ENCODE data around the gene NTHL1.

DNA sequence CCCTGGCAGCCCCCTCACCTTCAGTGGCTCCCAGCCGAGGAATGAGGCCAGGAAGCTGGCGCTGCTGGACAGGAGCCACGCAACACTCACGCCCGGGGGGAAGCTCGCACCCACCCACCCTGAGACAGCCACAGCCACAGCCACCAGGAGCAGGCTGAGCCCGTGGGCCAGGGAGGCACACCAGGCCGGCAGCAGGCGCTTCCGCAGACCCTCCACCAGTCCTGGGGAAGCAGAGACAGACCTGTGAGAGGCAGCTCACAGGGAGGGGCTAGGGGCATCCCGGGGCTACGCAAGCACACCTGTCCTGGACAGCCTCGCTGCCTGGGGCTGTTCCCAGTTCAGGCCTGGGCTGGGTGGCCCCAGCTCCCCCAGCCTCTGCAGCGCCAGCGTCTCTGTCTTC, 46.2 kb upstream of the NTHL1 start:
- TF ChIP-seq, protein P1, sequence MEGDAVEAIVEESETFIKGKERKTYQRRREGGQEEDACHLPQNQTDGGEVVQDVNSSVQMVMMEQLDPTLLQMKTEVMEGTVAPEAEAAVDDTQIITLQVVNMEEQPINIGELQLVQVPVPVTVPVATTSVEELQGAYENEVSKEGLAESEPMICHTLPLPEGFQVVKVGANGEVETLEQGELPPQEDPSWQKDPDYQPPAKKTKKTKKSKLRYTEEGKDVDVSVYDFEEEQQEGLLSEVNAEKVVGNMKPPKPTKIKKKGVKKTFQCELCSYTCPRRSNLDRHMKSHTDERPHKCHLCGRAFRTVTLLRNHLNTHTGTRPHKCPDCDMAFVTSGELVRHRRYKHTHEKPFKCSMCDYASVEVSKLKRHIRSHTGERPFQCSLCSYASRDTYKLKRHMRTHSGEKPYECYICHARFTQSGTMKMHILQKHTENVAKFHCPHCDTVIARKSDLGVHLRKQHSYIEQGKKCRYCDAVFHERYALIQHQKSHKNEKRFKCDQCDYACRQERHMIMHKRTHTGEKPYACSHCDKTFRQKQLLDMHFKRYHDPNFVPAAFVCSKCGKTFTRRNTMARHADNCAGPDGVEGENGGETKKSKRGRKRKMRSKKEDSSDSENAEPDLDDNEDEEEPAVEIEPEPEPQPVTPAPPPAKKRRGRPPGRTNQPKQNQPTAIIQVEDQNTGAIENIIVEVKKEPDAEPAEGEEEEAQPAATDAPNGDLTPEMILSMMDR (conservative IDR thresholded peaks at IDR 0.05) = no peak
- TF ChIP-seq ZFX (IDR thresholded peaks at IDR 0.05) = no peak
